Measurements from ENCODE around the gene GRK1. TPM values are rescaled to one million over a fixed set of nuclear protein-coding genes. Genes with fewer than 3 reads are reported as not detected.

Gene GRK1
- total RNA-seq, 1 donor from 2014 or later = 0.06 TPM

DNA sequence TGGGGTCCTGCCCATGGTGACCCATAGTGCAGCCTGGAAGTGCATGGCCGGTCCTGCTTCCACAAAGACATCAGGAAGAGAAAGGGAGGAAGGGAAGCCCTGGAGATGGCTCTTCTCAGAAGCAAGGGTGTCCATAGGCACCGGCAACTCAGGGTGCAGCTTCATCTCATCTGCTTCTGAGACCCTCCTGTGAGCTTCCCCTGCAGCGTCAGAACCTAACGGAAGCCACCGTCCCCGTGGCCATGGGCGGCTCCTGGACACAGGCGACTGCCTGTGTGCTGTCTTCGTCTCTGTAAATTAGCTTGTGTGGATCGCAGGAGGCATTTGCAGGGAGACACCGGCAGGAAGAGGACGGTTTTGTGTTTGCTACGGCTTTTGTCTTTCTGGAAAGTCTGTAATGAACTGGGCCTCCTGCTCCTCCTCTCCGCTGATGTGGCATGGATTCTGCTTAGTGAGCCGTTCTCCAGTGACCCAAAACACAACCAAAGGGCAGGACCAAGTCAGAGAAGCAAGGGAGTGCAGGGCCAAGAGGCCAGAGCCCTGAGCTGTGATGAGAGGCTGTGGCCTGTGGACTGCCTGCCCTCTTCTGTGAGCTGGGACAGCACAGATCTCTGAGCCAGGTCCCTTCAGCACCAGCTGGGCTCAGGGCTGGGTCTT, 11.5 kb upstream of the GRK1 start:
- no peak overlapping the region for H3K4me3 ChIP-seq (ENCODE audit: low read depth, low read length)
- TF ChIP-seq, protein P1, sequence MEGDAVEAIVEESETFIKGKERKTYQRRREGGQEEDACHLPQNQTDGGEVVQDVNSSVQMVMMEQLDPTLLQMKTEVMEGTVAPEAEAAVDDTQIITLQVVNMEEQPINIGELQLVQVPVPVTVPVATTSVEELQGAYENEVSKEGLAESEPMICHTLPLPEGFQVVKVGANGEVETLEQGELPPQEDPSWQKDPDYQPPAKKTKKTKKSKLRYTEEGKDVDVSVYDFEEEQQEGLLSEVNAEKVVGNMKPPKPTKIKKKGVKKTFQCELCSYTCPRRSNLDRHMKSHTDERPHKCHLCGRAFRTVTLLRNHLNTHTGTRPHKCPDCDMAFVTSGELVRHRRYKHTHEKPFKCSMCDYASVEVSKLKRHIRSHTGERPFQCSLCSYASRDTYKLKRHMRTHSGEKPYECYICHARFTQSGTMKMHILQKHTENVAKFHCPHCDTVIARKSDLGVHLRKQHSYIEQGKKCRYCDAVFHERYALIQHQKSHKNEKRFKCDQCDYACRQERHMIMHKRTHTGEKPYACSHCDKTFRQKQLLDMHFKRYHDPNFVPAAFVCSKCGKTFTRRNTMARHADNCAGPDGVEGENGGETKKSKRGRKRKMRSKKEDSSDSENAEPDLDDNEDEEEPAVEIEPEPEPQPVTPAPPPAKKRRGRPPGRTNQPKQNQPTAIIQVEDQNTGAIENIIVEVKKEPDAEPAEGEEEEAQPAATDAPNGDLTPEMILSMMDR (conservative IDR thresholded peaks at IDR 0.05; ENCODE audit: low read depth, low read length) = no peak
- peak; percentile 7 for DNase-seq (ENCODE audit: low read depth)

DNA sequence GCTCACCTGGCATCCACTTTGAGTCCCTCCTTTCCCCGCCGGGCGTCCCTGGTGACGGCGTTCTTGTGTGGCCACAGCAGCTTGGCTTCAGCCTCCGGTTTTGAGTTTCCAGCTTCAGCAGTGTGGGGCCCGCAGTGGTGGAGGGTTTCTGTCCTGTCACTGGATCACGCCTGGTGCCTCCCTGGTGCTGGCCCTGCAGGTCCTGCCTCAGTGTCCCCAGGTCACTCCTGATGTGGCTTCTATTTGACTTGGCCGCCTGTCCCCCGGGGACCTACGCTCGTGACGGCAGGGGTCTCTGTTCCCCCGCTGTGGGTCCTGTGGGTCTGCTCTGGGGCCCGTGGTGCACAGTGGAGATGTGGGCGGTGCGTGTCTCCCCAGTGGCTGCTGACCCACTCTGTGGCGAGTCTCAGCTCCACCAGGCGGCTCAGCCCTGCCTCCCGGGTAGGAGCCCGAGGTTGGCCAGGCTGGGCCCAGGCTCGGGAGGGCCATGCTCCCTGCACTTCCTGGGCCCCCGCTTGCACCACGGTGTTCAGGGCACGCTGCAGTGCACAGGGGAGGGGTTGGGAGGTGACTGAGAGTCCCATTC, 10.9 kb upstream of the GRK1 start:
- TF ChIP-seq, protein P1 (conservative IDR thresholded peaks at IDR 0.05; ENCODE audit: low read depth, low read length) = no peak
- H3K4me3 ChIP-seq (ENCODE audit: low read depth, low read length) = no peak overlapping the region
- no peak for DNase-seq (ENCODE audit: low read depth)

DNA sequence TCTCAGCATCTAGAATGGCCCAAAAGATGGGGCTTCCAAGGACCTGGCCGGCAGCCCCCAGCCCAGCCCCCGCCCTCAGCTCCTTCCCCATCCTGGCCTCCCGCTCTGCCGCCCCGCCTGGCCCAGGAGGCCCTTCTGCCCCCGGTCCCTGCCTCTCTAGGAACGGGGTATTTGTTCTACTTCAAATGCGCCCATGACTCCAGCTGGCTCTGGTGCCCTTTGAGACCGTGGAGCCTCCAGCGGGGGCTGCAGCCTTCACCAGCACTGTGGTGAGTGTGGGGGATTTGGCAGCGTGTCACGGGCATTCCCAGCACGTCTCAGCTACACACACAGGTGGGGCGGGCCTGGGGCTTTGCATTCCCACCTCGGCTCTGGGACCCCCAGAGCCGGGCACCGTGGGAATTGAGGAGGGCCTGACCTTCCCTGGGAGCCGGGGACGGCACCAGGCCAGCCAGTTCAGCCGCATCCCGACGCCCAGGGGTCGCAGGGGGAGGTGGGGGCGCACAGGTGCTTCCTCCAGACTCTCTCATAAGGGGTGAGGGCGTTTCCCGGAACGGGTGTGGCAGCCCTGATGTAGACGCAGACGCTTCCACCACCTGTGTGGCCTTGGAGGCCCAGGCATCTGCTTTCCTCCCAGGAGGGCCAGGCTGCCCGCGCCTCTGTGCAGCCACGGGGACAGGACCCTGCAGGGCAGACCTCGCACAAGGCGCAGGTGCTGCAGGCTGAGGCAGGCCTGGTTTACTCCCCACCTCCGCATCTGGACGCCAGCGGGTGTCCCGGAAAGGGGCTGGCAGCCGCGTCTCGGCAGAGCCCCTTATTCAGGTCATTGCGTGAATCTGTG, 10.0 kb upstream of the GRK1 start:
- DNase-seq (ENCODE audit: low read depth) = no peak
- TF ChIP-seq, protein P1 (conservative IDR thresholded peaks at IDR 0.05; ENCODE audit: low read depth, low read length) = no peak
- no peak overlapping the region for H3K4me3 ChIP-seq (ENCODE audit: low read depth, low read length)

DNA sequence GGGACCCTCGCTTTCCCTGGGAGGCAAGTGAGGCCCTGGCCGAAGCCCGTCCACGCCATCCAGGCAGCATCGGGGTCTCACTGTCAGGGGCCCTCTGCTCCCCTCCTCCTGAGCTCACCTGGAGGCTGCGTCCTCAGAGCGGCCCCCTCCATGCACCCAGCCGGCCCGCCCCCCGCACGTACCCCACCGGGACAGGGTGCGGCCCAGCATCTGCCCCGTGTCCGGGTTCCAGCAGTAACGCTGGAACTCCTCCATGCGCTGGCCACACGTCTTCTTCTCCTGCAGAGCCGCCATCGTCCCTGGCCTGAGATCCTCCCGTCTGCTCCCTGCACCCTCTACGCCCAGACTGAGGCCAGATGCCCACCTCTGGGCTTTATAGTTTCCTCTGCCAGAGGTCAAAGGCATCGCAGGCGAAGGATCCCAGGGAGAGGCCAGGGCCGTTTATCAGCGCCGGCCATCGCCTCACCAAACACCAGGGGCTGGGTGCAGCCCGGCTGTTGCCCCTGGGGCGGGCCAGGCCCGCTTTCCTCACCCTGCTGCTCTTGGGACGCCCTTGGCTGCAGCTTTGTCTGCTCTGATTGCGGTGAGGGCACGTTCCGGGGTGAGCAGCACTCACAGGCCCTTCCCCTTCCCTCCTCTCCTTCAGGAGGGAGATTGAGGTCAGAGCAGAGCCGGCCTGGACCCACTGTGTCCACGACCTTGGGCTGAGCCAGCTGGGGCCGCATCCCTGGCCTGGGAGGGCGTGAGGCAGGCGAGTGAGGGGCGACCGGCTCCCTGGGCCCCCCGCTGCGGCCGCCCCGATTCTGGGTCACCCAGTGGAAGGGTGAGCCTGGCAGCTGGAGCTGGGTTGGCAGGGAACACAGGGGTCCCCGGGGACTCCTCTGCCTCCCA, 8.9 kb upstream of the GRK1 start, which contains the start of gene ATP4B:
Gene ATP4B (minus strand): TSS at position 348 of the 891 bp plus-strand sequence. CDS start 54 bp downstream, at position 294.
- no peak within 1 kb of the TSS for H3K4me3 ChIP-seq (ENCODE audit: low read depth, low read length)
- TF ChIP-seq, protein P1 (conservative IDR thresholded peaks at IDR 0.05; ENCODE audit: low read depth, low read length) = no peak
- no peak for DNase-seq (ENCODE audit: low read depth)

DNA sequence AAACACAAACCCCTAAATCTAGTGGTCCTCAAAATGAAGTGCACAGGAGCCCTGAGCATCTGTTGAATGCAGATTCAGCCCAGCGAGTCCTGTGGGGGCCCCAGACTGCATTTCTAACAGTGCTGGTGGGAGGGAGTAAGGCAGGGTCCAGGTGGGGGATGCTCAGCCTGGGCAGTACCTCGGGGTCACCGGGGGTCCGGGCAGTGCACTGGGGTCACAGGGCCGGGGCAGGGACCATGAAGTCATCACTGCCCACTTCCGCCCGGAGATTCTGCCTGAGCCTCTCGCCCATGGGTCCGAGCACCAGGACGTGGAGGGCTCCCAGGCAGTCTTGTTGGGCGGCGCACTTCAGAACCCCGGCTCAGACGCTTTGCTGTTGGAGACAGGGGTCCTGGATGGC, 8.2 kb upstream of the GRK1 start:
- DNase-seq (ENCODE audit: low read depth) = no peak
- no peak overlapping the region for H3K4me3 ChIP-seq (ENCODE audit: low read depth, low read length)
- TF ChIP-seq, protein P1 (conservative IDR thresholded peaks at IDR 0.05; ENCODE audit: low read depth, low read length) = no peak

DNA sequence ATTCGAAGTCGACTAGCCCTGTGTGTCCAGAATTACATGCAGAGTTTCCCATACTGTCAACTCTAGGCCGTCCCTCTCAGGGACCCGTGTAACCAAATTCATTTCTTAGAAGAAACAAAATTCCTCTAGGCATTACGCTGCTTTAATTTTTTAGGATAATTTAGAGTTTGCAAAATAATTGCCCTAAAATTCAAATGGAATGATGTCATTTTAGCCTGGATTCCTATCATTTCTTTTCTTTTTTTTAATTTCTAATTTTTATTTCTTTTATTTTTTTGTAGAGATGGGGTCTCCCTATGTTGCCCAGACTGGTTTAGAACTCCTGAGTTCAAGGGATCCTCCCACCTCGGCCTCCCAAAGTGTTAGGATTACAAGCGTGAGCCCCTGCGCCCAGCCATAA, 7.7 kb upstream of the GRK1 start:
- DNase-seq (ENCODE audit: low read depth) = no peak
- TF ChIP-seq, protein P1 (conservative IDR thresholded peaks at IDR 0.05; ENCODE audit: low read depth, low read length) = no peak
- H3K4me3 ChIP-seq (ENCODE audit: low read depth, low read length) = no peak overlapping the region
